Ascending aorta (tissue), 2 donors: ENCODE measurements around the gene ERGIC3. TPM values are rescaled to one million over a fixed set of nuclear protein-coding genes. Genes with fewer than 3 reads are reported as not detected.

Source experiments
- DNase-seq, 2 donors: peaks; one replicate each; pipeline ENCODE4 v3.0.0-alpha.2; 2019; ENCODE audit warnings: low spot score in 2 of 2
- H3K27ac ChIP-seq, 2 donors: fragments of 200-600 bp; sonication (generic); one replicate each; pipeline ENCODE4 v1.5.1; 2016 to 2017; ENCODE audit warnings: mild to moderate bottlenecking in 1 of 2
- H3K27me3 ChIP-seq: fragments of 200-600 bp; sonication (generic); one replicate; pipeline ENCODE4 v1.5.1; 2017
- H3K36me3 ChIP-seq, 2 donors: fragments of 200-600 bp; sonication (generic); one replicate each; pipeline ENCODE4 v1.5.1; 2016
- H3K4me1 ChIP-seq, 2 donors: fragments of 200-600 bp; sonication (generic); one replicate each; pipeline ENCODE4 v1.5.1; 2016 to 2017; ENCODE audit warnings: mild to moderate bottlenecking in 1 of 2
- H3K4me3 ChIP-seq, 2 donors: fragments of 200-600 bp; sonication (generic); one replicate each; pipeline ENCODE4 v1.5.1; 2016 to 2017; ENCODE audit warnings: mild to moderate bottlenecking in 1 of 2
- H3K9me3 ChIP-seq, 2 donors: fragments of 200-600 bp; sonication (generic); one replicate each; pipeline ENCODE4 v1.5.1; 2016
- intact Hi-C: fragments of 100-400 bp; cut with DNase I; formaldehyde crosslinking; loops from one replicate; pipeline ENCODE4 v1.15.1; 2023
- total RNA-seq: library from RNA; depleted of rRNA; stranded (reverse); fragments of >200 nt; gene quantifications from one replicate; pipeline ENCODE4 v1.1.0, GENCODE V29; 2016
- TF ChIP-seq, protein P1 (sequence below), 3 experiments: fragments of 200-600 bp in 2 of 3; fragments of 450-650 bp in 1 of 3; sonication (generic) in 2 of 3; IDR thresholded peaks; one replicate each; pipeline ENCODE4 v1.5.1; 2016 to 2019; ENCODE audit warnings: antibody characterized with exemption in 3 of 3, mild to moderate bottlenecking in 1 of 3, moderate library complexity in 1 of 3

ERGIC3 gene
- total RNA-seq, 1 donor from 2014 or later, result 67.7 TPM

DNA sequence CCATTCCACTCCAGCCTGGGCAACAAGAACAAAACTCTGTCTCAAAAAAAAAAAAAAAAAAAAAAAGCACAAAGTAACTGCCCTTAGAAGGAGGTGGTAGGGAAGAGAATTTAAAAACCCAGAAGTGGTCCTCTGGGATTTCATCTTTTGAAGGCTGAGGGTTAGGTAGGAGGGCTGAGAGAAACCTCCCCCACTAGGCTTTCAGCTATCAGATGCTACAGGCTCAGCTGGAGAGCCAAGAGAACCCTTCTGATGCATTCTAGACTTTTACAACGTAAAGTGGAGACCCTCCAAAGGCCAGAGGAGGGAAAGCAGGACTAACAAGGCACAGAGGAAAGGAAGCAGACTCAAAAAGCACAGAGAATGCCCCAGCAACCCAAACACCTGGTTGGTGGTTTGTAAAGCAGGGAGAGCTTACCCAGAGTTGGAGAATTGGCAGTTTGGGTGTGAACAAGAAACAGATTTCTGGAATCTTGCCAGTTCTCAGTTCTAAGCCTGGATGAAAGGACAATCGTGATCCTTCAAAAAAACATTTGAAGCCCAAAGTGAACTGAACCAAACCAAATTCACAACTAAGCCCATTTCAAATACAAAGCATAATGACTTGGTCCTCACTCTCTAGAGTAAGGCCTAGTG, 50.6 kb downstream of the ERGIC3 start:
- TF ChIP-seq, protein P1, sequence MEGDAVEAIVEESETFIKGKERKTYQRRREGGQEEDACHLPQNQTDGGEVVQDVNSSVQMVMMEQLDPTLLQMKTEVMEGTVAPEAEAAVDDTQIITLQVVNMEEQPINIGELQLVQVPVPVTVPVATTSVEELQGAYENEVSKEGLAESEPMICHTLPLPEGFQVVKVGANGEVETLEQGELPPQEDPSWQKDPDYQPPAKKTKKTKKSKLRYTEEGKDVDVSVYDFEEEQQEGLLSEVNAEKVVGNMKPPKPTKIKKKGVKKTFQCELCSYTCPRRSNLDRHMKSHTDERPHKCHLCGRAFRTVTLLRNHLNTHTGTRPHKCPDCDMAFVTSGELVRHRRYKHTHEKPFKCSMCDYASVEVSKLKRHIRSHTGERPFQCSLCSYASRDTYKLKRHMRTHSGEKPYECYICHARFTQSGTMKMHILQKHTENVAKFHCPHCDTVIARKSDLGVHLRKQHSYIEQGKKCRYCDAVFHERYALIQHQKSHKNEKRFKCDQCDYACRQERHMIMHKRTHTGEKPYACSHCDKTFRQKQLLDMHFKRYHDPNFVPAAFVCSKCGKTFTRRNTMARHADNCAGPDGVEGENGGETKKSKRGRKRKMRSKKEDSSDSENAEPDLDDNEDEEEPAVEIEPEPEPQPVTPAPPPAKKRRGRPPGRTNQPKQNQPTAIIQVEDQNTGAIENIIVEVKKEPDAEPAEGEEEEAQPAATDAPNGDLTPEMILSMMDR (IDR thresholded peaks at IDR 0.05), result no peak
- Histone ChIP-seq H3K4me1 (no peaks in the 10 kb centered on the region), H3K36me3 (no peaks in the 10 kb centered on the region), H3K4me3 (no peak overlapping the region), H3K27me3 (no peaks in the 10 kb centered on the region), H3K27ac (no peak overlapping the region), H3K9me3 (no peaks in the 10 kb centered on the region)
- no peak for DNase-seq
- intact Hi-C loops, result no loop called here

- intact Hi-C loops, result no loop called here
- DNase-seq, result no peak
- TF ChIP-seq, protein P1 (IDR thresholded peaks at IDR 0.05), result no peak
- Histone ChIP-seq H3K27ac (no peak overlapping the region), H3K36me3 (no peaks in the 10 kb centered on the region), H3K4me3 (no peak overlapping the region), H3K27me3 (no peaks in the 10 kb centered on the region), H3K9me3 (no peaks in the 10 kb centered on the region), H3K4me1 (peaks cover 0 to under 1% of the 10 kb centered on the region in 2 donors)
Observed at GRCh38 chr20:35595456-35595855, 53.6 kb downstream of the ERGIC3 start.

- H3K4me3 ChIP-seq, result no peak overlapping the region
- no peaks in the 10 kb centered on the region for H3K27me3 ChIP-seq
- TF ChIP-seq, protein P1 (IDR thresholded peaks at IDR 0.05), result no peak
- H3K9me3 ChIP-seq, result no peaks in the 10 kb centered on the region
- no peak overlapping the region for H3K27ac ChIP-seq
- intact Hi-C loops, result no loop called here
- peaks cover 3 to 5% of the 10 kb centered on the region in 2 donors for H3K4me1 ChIP-seq
- DNase-seq, result no peak
- H3K36me3 ChIP-seq, result no peaks in the 10 kb centered on the region
Observed at GRCh38 chr20:35595901-35596300, 54.0 kb downstream of the ERGIC3 start.

- no peak for DNase-seq
- Histone ChIP-seq H3K27ac (no peak overlapping the region), H3K4me1 (peaks cover 10 to 14% of the 10 kb centered on the region in 2 donors), H3K36me3 (no peaks in the 10 kb centered on the region), H3K27me3 (no peaks in the 10 kb centered on the region), H3K9me3 (no peaks in the 10 kb centered on the region), H3K4me3 (no peak overlapping the region)
- intact Hi-C loops, result no loop called here
- TF ChIP-seq, protein P1 (IDR thresholded peaks at IDR 0.05), result no peak
Observed at GRCh38 chr20:35597186-35597585, 55.3 kb downstream of the ERGIC3 start.

GRCh38 chr20:35598476-35598875, 56.6 kb downstream of the ERGIC3 start:
- DNase-seq, result no peak
- TF ChIP-seq, protein P1 (IDR thresholded peaks at IDR 0.05), result no peak
- no peaks in the 10 kb centered on the region for H3K27me3 ChIP-seq

More at GRCh38 chr20:35598476-35598875, 56.6 kb downstream of the ERGIC3 start:
- intact Hi-C loops, result no loop called here
- Histone ChIP-seq H3K9me3 (no peaks in the 10 kb centered on the region), H3K36me3 (no peaks in the 10 kb centered on the region), H3K4me3 (no peak overlapping the region), H3K27ac (no peak overlapping the region), H3K4me1 (peaks cover 10 to 14% of the 10 kb centered on the region in 2 donors)
